Erythroblast (primary cell): Measurements from ENCODE around the gene D2HGDH.

Experiments
- GATA1 ChIP-seq: IDR thresholded peaks from 2 replicates; pipeline ENCODE4 v1.6.1; 2011; ENCODE audit warnings: low read depth, mild to moderate bottlenecking, control low read depth, low read length, moderate library complexity
- POLR2A ChIP-seq: IDR thresholded peaks from 2 replicates; pipeline ENCODE4 v1.6.1; 2011; ENCODE audit warnings: mild to moderate bottlenecking, low read length

DNA sequence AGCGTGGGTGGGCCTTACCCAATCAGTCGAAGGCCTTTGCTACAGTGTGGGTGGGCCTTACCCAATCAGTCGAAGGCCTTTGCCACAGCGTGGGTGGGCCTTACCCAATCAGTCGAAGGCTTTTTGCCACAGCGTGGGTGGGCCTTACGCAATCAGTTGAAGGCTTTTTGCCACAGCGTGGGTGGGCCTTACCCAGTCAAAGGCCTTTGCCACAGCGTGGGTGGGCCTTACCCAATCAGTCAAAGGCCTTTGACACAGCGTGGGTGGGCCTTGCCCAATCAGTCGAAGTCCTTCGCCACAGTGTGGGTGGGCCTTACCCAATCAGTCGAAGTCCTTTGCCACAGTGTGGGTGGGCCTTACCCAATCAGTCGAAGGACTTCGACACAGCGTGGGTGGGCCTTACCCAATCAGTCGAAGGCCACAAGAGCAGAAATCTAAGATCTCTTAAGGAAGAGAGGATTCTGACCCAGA, 25.9 kb downstream of the D2HGDH start:
- TF ChIP-seq POLR2A (no peak), GATA1 (no peak)
